SK-N-SH (cell line): Measurements from ENCODE around the gene OR4K15.

ENCODE experiments used
- GABPA ChIP-seq: IDR thresholded peaks from 2 replicates; pipeline ENCODE4 v1.4.0; 2012; ENCODE audit warnings: low read depth, mild to moderate bottlenecking
- NFIC ChIP-seq: IDR thresholded peaks from 2 replicates; pipeline ENCODE4 v1.4.0; 2012; ENCODE audit warnings: borderline replicate concordance
- POLR2AphosphoS5 ChIP-seq: IDR thresholded peaks from 2 replicates; pipeline ENCODE4 v1.6.1; 2012; ENCODE audit warnings: low read depth, low read length
- RAD21 ChIP-seq: IDR thresholded peaks from 2 replicates; pipeline ENCODE4 v1.6.1; 2012; ENCODE audit warnings: mild to moderate bottlenecking, low read length
- SMC3 ChIP-seq: IDR thresholded peaks from 2 replicates; pipeline ENCODE4 v1.6.1; 2012; ENCODE audit warnings: low read depth, low read length, improper control_type of control experiment
- TEAD4 ChIP-seq: IDR thresholded peaks from 2 replicates; pipeline ENCODE4 v1.4.0; 2012; ENCODE audit warnings: mild to moderate bottlenecking, borderline replicate concordance; ENCODE audit not compliant: insufficient read depth
- USF2 ChIP-seq: fragments of 150-350 bp; IDR thresholded peaks from 2 replicates; pipeline ENCODE4 v1.6.1; 2017; ENCODE audit warnings: antibody characterized with exemption, low read length, low read depth, borderline replicate concordance
- TF ChIP-seq, protein P1 (sequence below): fragments of 200-600 bp; sonication (generic); IDR thresholded peaks from 2 replicates; pipeline ENCODE4 v1.6.1; 2017; ENCODE audit warnings: antibody characterized with exemption, mild to moderate bottlenecking, moderate library complexity

GRCh38 chr14:19947413-19948090 lies 27.8 kb upstream of the OR4K15 start:
- TF ChIP-seq TEAD4 = no peak
- TF ChIP-seq, protein P1, sequence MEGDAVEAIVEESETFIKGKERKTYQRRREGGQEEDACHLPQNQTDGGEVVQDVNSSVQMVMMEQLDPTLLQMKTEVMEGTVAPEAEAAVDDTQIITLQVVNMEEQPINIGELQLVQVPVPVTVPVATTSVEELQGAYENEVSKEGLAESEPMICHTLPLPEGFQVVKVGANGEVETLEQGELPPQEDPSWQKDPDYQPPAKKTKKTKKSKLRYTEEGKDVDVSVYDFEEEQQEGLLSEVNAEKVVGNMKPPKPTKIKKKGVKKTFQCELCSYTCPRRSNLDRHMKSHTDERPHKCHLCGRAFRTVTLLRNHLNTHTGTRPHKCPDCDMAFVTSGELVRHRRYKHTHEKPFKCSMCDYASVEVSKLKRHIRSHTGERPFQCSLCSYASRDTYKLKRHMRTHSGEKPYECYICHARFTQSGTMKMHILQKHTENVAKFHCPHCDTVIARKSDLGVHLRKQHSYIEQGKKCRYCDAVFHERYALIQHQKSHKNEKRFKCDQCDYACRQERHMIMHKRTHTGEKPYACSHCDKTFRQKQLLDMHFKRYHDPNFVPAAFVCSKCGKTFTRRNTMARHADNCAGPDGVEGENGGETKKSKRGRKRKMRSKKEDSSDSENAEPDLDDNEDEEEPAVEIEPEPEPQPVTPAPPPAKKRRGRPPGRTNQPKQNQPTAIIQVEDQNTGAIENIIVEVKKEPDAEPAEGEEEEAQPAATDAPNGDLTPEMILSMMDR = peak; percentile 58
- no peak for TF ChIP-seq POLR2AphosphoS5
- no peak for TF ChIP-seq NFIC
- no peak for TF ChIP-seq SMC3
- no peak for TF ChIP-seq USF2
- TF ChIP-seq GABPA = no peak
- no peak for TF ChIP-seq RAD21
